GM19395 (cell line): ENCODE results near the gene CDC42SE1.
A peak's percentile ranks its signal among the peaks of the same experiment; 100 is the strongest.
"Not testable (repeated sequence)": the region's sequence is repeated elsewhere in the genome, so short reads cannot be mapped to it uniquely, and the experiment has no call there.

Experiments
- ATAC-seq: cut with Tn5 transposase; IDR thresholded peaks from one replicate; pipeline ENCODE4 v1.9.1; 2021; ENCODE audit warnings: mild to moderate bottlenecking, moderate library complexity; ENCODE audit not compliant: unreplicated experiment

The CDC42SE1 gene

DNA sequence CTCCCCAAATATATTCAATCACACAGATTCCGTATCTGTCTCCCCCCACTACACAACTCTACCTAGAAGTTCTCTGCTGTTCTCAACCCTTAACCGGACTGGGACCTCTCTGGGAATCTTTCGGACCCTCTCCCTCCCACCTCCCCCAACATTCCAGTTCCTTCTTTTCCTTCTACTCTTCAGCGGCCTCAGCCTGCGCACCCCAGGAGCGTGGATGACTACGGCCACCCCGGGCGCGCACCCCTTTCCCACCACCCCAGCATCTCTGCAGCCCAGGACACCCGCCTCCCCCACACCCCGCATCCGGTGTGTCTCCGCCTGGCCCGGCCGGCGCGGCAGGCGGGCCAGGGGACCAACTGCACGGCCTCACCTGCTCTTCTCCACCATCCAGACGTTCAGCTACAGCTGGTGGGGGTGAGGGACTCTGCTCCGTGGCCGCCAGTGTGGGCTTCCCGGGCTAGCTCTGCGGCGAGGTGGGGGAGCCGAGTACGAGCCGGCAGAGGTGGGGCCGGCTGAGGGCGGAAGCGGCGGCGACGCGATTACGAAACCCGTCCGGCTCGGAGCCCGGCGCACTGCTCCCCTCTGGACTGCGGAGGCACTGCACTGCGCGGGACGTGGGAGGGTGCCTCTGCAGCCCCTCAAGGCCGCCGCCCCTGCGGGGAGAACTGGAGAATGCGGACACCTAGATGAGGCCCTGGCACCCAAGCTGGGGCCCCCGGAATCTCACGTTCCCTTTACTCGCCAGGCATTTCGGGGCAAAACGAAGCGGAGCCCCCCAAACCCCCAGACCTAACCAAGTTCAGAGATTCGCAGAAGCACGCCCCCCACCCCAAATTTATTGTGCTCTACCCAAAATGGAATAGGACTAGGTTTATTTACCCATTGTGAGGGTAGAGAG is at the start of gene CDC42SE1:
TSS of gene CDC42SE1 (minus strand) at position 514 of the 898 bp plus-strand sequence. CDS start 3,892 bp downstream, outside the sequence.
- peak; percentile 78 for ATAC-seq

- no peak for ATAC-seq
Observed at GRCh38 chr1:151108331-151108730, 48.9 kb upstream of the CDC42SE1 start.

DNA sequence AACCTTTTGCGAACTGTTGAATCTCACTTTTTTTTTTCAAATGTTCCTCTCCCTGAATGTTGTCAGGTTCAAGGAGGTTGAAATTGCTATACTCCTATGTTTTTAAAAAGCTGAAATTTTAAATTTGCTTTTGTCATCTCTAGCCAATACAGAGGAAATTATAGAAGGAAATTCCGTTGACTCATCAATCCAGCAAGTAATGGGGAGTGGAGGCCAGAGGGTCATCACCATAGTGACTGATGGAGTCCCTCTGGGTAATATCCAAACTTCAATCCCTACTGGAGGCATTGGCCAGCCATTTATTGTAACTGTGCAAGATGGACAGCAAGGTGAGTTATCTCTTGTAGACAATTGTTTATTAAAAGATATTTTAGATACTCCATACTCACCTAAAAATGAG is 47.5 kb upstream of the CDC42SE1 start:
- ATAC-seq, result no peak

GRCh38 chr1:151104630-151105029 is 45.2 kb upstream of the CDC42SE1 start:
- ATAC-seq, result no peak

DNA sequence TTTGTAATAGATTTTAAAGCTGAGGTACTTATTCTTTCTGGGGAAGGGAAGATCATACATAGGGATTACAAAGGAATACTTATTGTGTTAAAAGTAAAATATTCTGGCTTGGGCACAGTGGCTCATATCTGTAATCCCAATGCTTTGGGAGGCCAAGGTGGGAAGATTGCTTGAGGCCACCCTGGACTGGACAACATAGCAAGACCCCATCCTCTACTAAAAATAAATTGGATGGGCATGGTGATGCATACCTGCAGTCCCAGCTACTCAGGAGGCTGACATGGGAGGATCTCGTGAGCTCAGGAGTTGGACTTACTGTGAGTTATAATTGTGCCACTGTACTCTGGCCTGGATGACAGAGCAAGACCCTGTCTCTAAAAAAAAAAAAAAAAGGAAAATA is 38.7 kb upstream of the CDC42SE1 start:
- ATAC-seq, result no peak

- not testable (repeated sequence) for ATAC-seq
Observed at GRCh38 chr1:151097426-151097825, 38.0 kb upstream of the CDC42SE1 start.

DNA sequence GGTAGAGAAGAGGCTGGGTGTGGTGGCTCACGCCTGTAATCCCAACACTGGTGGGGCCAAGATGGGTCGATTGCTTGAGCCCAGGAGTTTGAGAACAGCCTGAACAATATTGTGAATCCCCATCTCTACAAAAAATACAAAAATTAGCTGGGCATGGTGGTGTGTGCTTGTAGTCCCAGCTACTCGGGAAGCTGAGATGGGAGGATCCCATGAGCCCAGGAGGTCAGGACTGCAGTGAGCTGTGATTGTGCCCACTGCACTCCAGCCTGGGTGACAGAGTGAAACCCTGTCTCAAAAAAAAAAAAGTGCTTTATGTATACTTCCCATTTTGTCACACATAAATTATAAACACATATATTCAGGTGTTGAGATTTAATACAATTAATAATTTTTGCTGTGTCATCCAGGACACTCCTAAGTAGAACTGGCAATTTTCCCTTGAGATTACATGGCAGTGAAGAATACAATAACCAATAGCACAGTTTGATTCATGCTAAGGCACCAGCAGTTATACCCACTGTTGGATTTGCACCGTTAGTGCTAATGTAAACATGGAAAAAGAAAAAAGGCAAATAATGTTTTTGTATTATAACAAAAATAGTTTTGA is 26.6 kb upstream of the CDC42SE1 start:
- ATAC-seq, result no peak

GRCh38 chr1:151072224-151072623 is 12.8 kb upstream of the CDC42SE1 start:
- no peak for ATAC-seq

DNA sequence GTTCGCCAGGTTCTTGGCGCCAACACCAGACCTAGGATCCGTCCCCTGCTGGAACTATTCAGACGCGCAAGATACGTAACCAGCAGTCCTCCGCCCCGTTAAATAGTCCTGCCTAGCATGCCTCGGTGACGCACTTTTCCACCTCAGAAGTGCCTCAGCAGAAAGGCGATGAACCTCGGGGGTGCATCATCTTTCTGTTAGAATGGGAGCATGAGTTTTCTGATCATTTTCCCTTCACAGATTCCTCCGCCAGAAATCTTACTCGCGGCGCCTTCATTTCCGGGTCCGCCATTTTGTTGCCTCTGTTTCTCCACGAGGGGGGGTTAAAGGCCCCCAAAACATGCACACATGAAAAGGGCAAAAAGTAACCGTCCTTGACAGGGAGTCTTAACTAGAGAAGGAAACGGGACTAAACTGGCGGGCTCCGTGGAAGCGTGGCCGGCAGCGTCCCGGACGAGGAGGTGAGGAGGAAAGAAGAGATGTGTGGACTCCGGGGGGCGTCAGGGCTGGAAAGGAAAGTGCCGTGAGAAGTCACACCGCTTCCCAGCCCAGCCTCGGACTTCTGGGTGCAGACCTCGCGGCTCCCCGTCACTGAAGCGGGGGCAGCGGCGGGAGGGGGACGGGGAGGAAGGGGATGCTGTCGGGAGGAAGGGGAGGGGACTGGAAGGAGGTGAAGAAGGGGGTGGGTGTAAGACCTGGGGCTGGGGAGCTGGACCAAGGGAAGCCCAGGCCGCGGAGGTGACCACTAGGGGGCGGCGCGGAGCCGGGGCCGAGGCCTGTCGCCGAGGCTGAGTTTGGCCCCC is 11.3 kb upstream of the CDC42SE1 start, which contains the start of gene GABPB2:
TSS of gene GABPB2 (plus strand) at position 288 of the 803 bp plus-strand sequence. CDS start 17,429 bp downstream, outside the sequence.
- peak; percentile 79 for ATAC-seq

DNA sequence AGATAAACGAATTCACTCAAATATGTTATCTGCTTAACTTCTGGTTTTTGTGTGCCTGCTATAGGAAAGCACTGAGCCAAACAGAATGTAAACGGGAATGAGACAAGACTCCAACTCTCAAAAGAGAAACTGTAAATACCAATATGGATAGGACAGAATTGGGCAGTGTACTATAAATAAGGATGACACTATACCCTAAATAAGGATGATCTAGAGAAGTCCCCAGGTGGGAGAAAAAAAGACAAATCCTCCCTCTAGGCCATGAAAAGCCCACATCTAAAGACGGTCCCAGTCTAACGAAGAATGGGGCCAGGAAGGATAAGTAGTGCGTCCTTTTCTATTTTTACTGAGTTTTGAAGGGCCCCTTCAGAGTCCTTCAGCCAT is 9.7 kb upstream of the CDC42SE1 start:
- ATAC-seq, result no peak

GRCh38 chr1:151067185-151067584 is 7.8 kb upstream of the CDC42SE1 start:
- ATAC-seq, result no peak

DNA sequence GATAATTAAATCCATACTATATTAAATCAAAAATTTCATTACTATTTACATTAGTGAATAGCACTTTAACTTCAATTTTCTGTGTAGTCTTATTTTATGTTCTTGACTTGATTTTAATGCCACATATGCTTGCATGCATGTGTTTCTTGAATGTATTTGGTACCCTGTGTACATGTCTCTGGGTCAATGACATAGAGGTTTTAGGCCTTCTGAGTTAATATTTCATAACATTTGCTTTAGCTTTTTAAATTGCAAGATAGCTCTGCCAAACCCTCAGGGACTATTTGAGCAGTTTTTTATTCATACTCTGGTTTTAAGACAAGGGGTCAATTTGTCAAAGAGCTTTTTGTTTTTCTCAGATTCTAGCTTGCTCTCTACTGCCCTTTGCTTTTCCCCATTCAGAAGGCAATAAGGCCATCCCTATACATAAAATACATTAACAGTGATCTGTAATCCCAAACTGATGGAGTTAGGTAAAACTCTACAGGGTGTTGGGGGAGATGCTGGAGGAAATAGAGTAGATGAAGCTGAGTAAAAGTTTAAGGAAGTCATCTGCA is 5.7 kb upstream of the CDC42SE1 start:
- ATAC-seq, result no peak

- ATAC-seq, result no peak
Observed at GRCh38 chr1:151062741-151063371, 3.4 kb upstream of the CDC42SE1 start.

GRCh38 chr1:151061704-151062103 is 2.3 kb upstream of the CDC42SE1 start:
- ATAC-seq, result no peak

- no peak for ATAC-seq
Observed at GRCh38 chr1:151060657-151061421, 1.4 kb upstream of the CDC42SE1 start.

- ATAC-seq, result no peak
Observed at GRCh38 chr1:151060007-151060656, 710 bp upstream of the CDC42SE1 start, which contains the start of gene MLLT11. Gene MLLT11 (plus strand): TSS chr1:151060397. CDS start chr1:151067225, 6,828 bp downstream.

DNA sequence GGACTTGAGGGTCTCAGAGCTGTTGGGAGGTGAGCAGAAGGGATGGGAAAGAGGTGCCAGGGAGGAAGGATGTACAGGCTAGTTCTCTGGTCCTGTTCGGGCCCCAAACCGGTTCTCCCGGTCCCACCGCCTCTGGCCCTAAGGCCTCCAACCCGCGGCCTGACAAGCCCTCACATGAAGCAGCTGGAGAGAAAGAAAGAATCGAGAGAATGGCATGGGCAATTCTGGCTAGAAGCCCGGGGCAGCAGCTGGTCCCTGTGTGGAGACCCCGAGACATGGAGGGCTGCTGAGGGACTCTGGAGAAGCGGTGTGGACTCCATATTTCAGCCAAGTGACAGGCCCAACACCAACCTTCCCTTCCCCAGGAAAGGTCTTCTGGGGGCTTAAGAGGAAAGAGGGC is 730 bp downstream of the CDC42SE1 start:
- ATAC-seq, result no peak

- no peak for ATAC-seq
Observed at GRCh38 chr1:151056149-151056548, 3.3 kb downstream of the CDC42SE1 start.

DNA sequence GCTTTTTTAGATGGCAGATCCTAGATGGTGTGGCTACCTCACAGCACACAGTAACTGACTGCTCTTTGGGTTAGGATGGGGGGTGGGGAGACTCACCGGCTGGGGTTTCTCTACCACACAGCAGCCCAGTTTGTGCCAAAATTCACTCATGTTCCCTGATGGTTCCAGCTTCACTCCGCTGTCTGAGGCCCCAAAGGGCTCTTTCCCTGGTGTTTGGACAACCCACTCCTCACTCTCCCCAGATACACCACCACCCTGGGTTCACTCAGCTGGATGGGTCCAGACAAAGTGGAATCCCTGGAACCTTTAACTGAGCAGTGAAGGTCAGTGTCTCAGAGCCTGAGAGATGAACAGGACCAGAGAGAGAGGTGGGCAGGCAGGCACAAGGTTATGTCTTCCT is 3.8 kb downstream of the CDC42SE1 start:
- no peak for ATAC-seq
